Cardiac fibroblast (primary cell): ENCODE data around the gene FAM228A.

Experiments used
- DNase-seq, 2 donors: peaks; one replicate each; pipeline versions ENCODE4 v3.0.0 to v3.0.0-alpha.2; 2010; ENCODE audit warnings: low read depth in 2 of 2
- H3K4me3 ChIP-seq, 2 donors: replicated peaks in 1 of 2; 1 replicate in 1 of 2; 2 replicates in 1 of 2; pipeline ENCODE4 v1.5.1; 2011; ENCODE audit warnings: low read depth in 2 of 2, low read length in 2 of 2, mild to moderate bottlenecking in 2 of 2, moderate library complexity in 1 of 2
- CTCF ChIP-seq: IDR thresholded peaks from one replicate; pipeline ENCODE4 v1.5.1; 2011; ENCODE audit warnings: low read depth, mild to moderate bottlenecking, low read length, inconsistent platforms

FAM228A gene

DNA sequence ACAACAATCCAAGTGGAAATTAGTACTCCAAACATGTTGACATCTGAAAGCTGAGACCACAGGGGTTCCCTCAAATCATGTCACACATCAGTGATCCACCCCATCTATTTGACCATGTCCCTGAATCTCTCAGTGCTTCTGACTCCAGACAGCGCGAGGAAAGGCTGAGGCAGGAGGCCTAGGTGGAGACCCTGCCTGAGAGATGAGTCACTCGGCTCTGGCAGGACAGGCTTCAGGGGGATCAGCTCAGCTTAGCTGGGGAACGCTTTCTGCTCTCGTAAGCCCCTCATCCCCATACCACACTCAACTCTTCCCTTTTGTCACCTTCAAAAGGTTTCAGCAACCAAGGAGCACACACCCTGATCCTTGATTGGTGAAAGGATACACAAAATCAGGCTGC is 5.8 kb upstream of the FAM228A start:
- no peak overlapping the region for H3K4me3 ChIP-seq
- no peak for TF ChIP-seq CTCF
- no peak for DNase-seq

DNA sequence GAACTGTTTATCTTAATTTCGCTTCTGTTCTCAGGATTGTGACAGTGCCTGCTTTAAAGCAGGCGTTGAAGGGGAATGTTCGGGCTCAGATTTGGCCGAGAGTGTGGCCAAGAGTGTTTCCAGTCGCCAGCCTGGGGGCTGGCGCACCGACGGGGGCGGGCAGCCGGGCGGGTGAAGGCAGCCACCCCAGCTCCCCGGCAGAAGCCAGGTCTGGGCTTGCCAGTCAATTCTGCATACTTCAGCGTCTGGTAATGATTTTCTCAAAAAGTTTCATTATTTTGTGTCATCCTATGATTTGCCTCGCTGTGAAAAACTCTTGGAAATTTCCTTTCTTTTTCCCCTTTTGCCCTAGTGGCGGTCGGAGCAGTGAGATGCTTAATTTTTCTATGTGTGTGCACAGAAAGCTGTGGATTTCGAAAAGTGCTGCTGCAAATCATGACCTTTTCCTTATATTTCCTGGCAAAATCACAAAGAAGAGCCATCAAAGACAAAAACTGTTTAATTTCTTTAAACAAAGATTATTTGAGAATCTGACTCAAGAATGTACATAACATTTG is 856 bp downstream of the FAM228A start:
- peak overlapping the region; percentile 8 to 41 for H3K4me3 ChIP-seq
- no peak for TF ChIP-seq CTCF
- peak in 1 of 2 donors; percentile 15 for DNase-seq

DNA sequence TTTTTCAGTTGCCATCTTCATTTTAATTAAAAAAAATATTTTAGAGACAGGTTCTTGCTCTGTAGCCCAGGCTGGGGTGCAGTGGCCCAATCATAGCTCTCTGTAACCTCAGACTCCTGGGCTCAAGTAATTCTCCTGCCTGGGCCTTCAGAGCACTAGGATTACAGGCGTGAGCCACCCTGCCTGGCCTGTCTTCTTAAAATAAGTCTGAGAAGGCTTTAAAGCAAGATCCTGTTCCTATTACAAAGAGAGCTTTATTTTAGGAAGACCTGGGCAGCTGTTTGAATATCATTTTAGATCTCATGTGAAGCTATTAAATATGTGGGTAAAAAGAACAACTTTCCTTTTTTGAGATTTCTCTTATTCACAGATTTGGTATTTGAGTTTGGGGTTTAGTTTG is 1.5 kb downstream of the FAM228A start:
- H3K4me3 ChIP-seq, result no peak overlapping the region
- no peak for TF ChIP-seq CTCF
- no peak for DNase-seq

GRCh38 chr2:24179683-24180082 is 4.8 kb downstream of the FAM228A start:
- no peak for TF ChIP-seq CTCF
- no peak overlapping the region for H3K4me3 ChIP-seq
- DNase-seq, result no peak

DNA sequence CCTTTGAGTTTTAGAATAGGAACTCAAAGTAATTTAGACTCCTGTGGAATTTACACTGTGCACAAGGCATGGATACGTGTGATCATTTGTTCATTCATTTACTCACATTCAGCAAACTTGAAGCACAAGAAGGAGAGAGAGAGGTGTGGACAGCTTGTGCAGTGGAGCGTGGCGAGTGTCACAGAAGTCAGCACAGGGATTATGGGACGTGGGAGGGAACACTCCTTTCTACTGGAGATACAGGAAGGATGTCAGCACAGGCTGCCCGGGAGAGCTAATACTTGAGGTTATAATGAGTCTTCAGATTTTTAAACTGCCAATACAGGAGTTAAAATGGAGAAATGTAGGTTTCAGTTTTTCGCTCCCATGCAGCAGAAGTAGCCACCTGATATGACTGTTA is 7.0 kb downstream of the FAM228A start:
- no peak for TF ChIP-seq CTCF
- no peak for DNase-seq
- H3K4me3 ChIP-seq, result no peak overlapping the region

DNA sequence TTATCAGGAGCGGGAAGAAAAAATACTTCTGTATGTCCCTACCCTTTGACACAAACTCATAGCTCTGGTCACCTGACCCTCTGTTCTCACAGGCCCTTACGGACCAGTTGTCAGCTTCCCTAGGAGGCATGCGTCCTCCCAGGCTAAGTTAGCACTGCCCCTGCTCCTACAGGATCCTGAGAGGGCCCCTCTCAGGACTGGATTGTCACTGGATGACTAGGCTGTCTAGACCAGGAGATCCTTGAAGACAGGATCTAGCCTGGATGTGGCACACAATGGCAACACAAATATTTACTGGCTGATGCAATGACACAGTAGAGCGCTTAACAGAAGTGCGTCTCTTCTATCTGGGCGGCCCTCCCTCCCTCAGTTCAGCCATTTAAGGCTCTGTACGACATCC is 7.7 kb downstream of the FAM228A start:
- no peak for TF ChIP-seq CTCF
- DNase-seq, result no peak
- H3K4me3 ChIP-seq, result no peak overlapping the region

GRCh38 chr2:24183366-24184069 is 8.7 kb downstream of the FAM228A start:
- no peak overlapping the region for H3K4me3 ChIP-seq
- peak in 1 of 2 donors; percentile 9 for DNase-seq
- no peak for TF ChIP-seq CTCF
